Cortex of kidney (tissue), 1 donor: Measurements from ENCODE around the gene GABRA4.

Experiments used
- DNase-seq: peaks from one replicate; lab custom pipeline; 2025; lab: John Stamatoyannopoulos, UW

Gene GABRA4

GRCh38 chr4:46993075-46994006, at the start of gene GABRA4:
GABRA4 (minus strand) TSS chr4:46993581; CDS start chr4:46993424, 157 bp downstream.
- no peak for DNase-seq

DNA sequence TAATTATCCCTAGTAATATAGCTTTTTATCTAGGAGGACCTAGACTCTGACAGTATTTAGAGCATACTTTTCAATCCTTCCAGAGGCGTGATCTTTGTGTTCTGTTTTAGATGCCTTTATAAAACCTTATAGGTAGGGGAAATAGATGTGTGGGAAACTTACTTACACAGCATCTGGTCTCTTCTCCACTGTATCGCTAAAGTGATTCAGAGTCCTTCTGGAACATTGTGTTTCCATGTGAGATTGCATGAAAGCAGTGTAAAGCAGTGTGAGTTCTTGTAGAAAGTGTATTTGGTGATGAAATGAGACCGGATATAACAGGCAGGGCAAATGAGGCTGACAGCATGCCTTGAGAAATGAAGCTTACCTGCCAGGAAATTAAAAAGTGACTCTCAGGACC, 47.4 kb upstream of the GABRA4 start:
- no peak for DNase-seq

DNA sequence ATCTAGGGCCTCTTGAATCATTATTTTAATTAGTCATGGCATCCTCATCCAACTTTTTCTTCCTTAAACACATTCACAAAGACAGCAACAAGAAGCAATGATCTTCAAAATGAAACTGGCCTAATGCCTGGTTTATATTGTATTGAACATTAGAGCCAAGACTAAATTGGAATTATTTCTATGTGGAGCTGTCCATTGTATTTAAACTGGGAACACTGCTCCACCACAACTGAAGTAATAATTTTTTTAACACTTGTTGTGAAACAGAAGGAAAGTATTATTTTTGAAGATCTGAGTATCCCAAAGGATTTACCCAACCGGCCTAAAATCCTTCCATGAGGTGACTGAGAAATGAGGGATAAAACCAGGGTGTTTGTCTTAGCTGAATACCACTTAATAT, 44.9 kb upstream of the GABRA4 start:
- no peak for DNase-seq

GRCh38 chr4:47032405-47033106, 39.2 kb upstream of the GABRA4 start:
- no peak for DNase-seq

GRCh38 chr4:47031751-47032404, 38.5 kb upstream of the GABRA4 start:
- no peak for DNase-seq

DNA sequence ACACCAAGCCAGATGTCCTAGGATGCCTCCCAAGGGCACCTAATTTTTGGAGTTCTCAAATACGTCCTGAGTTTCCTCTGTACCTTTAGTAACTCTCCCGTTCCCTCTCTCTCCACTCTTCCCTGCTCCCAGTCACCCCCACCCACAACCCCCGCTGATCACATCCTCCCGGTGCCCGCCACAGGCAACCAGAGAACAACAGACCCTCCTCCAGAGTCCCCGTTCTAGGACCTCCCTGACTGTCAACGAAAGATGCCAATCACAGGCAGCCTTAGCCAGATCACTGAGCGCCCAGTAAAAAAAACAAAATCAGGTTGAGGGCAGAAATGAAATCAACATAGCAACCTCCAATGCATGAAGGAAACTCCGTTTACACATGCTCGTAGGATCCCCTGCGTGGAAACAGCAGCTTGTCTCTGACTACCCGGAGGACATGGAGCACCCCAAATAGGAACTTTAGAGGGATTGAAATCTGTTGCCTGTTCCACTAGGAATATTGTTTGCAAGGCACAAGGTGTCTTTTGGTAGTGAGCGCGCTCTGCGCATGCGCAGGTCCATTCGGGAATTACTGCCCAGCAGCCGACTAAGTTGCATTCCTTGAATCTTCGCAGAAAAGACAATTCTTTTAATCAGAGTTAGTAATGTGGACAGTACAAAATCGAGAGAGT, 37.8 kb upstream of the GABRA4 start, which contains the start of gene GABRB1:
Gene GABRB1 (plus strand): TSS at position 557 of the 668 bp plus-strand sequence.
- no peak for DNase-seq

DNA sequence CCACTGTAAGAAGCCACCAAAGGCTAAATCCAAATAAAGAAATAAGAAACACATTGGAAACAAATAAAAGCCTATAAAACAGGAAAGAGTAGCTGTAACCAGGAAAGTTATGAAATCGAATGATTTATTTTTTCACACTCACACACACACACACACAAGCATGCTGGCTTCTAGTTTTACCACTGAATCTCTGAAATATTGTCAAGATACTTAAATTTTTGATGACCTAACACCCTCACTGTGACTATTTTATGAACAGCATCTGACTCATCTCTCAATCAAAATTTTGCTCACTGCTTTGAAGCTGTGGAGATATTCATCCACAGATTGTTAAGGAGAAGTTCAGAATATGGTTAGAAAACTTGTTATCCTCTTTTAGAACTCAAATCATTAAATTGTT, 24.1 kb upstream of the GABRA4 start:
- no peak for DNase-seq

DNA sequence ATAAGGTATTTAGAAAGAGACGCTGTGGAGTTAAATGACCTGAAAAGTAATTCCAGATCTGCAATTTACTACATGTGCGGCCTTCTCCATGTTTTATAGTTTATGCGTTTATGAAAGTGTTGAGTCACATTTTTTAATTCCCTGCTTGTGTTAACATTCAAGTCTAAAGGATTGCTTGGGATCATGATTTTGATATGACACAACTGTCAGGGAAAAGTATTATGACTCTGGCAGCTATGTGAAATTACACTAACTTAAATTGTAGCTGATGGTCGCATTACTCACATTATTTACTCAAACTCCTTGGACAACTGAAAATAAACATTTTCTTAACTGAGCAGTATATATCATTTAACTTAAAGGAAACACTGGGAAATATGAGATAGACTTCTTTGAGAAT, 23.7 kb upstream of the GABRA4 start:
- no peak for DNase-seq

GRCh38 chr4:47013373-47013772, 20.0 kb upstream of the GABRA4 start:
- DNase-seq = no peak

DNA sequence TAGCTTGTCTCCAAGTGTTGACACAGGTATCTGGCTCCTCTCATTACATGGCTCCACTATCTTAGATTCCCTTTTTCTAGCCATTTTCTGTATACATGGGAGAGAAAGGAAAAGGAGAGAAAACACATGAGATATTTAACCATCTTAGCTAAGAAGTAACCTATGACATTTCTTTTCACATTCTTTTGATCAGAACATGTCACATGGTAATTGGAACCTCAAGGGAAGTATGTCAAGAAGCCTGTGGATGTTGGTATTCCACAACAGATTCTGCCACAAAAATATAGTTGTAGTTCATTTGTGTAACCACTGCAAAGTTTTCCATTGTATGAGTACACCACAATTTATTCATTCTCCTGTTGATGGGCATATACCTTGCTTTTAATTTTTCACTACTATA, 19.3 kb upstream of the GABRA4 start:
- DNase-seq = no peak

DNA sequence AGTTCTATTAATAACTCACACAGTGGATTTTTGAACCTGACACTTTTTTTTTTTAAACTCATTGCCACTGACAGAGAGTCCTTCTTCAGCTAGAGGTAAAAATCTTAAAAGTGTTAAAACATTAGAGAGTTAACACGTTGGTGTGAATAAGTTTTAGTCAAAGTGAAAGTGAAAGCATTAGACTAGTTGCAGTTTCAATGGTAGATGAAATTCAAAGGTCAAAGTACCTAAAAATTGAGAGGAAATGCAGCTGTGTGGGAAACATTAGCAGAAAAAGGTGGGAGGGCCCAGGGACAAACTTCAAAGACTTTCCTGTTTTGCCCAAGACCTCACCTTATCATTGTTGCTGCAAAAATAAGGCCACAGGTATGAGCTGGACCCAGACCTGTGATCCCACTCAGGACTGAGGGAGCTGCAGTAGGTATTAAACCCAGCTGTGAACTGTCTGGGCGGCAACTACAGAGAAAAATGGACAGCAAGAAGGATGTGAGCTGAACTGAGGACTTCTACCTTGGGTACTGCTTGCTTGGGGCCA, 17.6 kb upstream of the GABRA4 start:
- no peak for DNase-seq

DNA sequence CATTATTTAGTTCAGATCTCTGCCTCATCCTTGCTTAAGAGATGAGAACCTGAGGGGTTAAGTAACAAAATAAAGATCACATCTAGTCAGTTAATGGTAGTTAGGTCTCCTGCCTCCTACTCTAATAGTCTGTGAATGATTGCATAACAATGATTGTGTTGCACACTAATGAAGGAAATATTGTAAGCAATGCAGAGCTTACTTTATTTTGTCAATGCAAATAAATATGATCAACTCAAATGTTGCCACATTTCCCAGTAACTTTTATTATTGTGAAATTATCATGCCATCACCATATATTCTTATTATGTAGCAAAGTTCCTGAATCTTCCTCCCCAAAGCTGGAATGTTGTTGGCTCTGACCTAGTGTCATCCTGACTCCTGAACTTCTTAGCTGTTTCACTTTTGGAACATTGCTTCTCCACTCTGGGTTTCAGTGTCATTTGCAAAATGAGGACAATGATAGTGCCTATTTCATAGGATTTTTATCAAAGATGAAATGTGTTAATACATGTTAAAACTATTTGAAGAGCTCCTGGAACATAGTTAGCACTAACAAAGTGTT, 17.0 kb upstream of the GABRA4 start:
- no peak for DNase-seq

DNA sequence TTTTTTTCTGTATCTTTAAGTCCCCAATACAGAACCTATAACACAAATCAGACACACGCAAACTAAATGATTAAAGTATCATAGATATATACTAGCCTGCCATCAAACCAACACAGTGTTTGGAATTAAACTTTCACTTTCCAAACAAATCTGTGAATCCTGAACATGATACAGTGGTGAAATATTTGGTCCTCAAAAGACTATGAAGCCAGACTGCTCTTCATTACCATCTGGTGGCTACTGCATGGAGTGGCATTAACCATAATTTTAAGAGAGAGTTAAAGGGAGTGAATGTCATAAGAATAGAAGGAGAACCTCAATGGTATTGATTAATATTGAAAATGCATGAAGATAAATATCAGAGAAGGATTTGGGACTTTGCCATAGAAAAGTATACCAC, 9.2 kb upstream of the GABRA4 start:
- DNase-seq = no peak

GRCh38 chr4:47000406-47000805, 7.0 kb upstream of the GABRA4 start:
- no peak for DNase-seq

DNA sequence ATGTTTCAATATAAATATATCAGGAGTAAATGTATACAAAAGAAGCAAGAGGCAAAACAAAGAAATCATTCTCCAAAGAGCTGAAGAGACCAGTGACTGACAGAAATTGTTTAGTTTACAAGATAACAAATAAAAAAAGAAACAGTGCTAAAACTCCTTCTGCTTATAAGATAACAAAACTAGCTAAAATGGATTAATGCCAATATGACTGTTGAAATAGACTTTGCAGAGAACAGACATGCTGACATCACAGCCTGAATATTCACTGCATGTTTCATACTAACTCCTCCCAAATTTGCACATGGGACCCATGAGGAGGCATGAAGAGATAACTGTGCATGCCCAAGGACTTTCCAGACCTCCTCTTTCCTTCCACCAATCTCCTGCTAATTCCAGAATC, 6.2 kb upstream of the GABRA4 start:
- DNase-seq = no peak

GRCh38 chr4:46994007-46994405, 625 bp upstream of the GABRA4 start:
- no peak for DNase-seq

GRCh38 chr4:46992338-46992737, 1.0 kb downstream of the GABRA4 start:
- no peak for DNase-seq

GRCh38 chr4:46986922-46987638, 6.3 kb downstream of the GABRA4 start:
- DNase-seq = no peak

DNA sequence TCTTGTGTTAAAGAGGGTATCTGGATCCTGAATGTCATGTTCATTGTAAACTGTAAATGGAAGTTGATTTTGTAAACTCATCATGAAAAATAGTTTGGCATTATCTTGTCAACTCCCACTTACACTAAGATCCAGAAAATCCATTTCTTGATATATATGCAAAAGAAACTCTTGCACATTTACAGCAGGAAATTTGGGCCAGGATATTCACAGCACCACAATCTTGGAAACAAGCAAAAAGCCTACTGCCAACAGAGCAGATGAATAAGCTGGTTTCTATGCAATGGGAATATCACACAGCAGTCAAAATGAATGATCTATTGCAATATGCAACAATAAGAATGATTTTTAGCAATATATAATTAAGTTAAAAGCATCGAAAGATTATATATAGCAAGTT, 8.6 kb downstream of the GABRA4 start:
- DNase-seq = no peak

- no peak for DNase-seq
Measured at GRCh38 chr4:46980851-46981250, 12.5 kb downstream of the GABRA4 start.

DNA sequence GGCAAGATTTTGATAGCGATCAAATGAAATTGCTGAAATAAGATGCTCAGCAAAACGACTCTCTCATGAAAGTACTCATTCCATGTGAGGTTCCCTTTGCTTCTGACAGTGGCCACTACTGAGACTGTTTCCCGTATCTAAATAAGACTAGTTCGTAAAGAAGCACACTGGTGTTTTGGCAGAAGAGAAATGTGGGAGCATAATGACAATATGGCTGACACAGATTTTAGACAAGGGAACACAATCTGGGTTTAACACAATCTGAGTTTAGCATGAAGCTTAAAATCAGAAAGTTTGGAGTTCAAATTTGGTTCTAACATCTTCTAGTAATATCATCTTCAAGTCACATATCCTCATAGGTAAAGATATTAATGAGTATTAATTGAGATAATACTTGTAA, 13.7 kb downstream of the GABRA4 start:
- no peak for DNase-seq
